ENCODE measurements around the gene ME3. TPM values are rescaled to one million over a fixed set of nuclear protein-coding genes. Genes with fewer than 3 reads are reported as not detected.

ME3 gene
- total and polyA plus RNA-seq, 4 donors, result 1.4 to 7.2 (median 2.3) TPM

GRCh38 chr11:86663291-86663690 is 9.1 kb downstream of the ME3 start:
- H3K9ac ChIP-seq (ENCODE audit: low read depth in 1 of 2, low read length in 2 of 2), result no peak overlapping the region
- H3K9me3 ChIP-seq (ENCODE audit: control insufficient read depth in 4 of 4, low read length in 3 of 4), result no peaks in the 10 kb centered on the region
- no peak overlapping the region for H3K27ac ChIP-seq (ENCODE audit: low read depth in 1 of 2, low read length in 2 of 2)
- TF ChIP-seq RAD21 (IDR thresholded peaks at IDR 0.05) (no peak), HNF4A (conservative IDR thresholded peaks at IDR 0.05) (no peak), EGR1 (IDR thresholded peaks at IDR 0.05; ENCODE audit: low read depth in 2 of 2) (no peak), SP1 (IDR thresholded peaks at IDR 0.05) (no peak), YY1 (IDR thresholded peaks at IDR 0.05) (no peak), JUND (IDR thresholded peaks at IDR 0.05) (no peak), REST (IDR thresholded peaks at IDR 0.05) (no peak), NR2F2 (IDR thresholded peaks at IDR 0.05) (no peak), ZBTB33 (IDR thresholded peaks at IDR 0.05) (no peak), RXRA (IDR thresholded peaks at IDR 0.05) (no peak), HNF4G (IDR thresholded peaks at IDR 0.05) (no peak)
- TF ChIP-seq, protein P1, sequence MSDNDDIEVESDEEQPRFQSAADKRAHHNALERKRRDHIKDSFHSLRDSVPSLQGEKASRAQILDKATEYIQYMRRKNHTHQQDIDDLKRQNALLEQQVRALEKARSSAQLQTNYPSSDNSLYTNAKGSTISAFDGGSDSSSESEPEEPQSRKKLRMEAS (IDR thresholded peaks at IDR 0.05), result no peak
- TF ChIP-seq, protein P2, sequence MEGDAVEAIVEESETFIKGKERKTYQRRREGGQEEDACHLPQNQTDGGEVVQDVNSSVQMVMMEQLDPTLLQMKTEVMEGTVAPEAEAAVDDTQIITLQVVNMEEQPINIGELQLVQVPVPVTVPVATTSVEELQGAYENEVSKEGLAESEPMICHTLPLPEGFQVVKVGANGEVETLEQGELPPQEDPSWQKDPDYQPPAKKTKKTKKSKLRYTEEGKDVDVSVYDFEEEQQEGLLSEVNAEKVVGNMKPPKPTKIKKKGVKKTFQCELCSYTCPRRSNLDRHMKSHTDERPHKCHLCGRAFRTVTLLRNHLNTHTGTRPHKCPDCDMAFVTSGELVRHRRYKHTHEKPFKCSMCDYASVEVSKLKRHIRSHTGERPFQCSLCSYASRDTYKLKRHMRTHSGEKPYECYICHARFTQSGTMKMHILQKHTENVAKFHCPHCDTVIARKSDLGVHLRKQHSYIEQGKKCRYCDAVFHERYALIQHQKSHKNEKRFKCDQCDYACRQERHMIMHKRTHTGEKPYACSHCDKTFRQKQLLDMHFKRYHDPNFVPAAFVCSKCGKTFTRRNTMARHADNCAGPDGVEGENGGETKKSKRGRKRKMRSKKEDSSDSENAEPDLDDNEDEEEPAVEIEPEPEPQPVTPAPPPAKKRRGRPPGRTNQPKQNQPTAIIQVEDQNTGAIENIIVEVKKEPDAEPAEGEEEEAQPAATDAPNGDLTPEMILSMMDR (IDR thresholded peaks at IDR 0.05; ENCODE audit: low read depth, low read length, missing input control), result no peak
- no peak overlapping the region for H3K4me3 ChIP-seq (ENCODE audit: low read depth in 1 of 3, low read length in 3 of 3)
- H3K4me1 ChIP-seq (ENCODE audit: control insufficient read depth in 4 of 4, insufficient read depth in 4 of 4, low read length in 3 of 4), result no peaks in the 10 kb centered on the region
- no peaks in the 10 kb centered on the region for H3K27me3 ChIP-seq (ENCODE audit: control insufficient read depth in 4 of 4, insufficient read depth in 4 of 4, low read length in 3 of 4)
- WGBS, result 95% methylated on average over 3 of the region's 3 CpGs
- H3K36me3 ChIP-seq (ENCODE audit: control insufficient read depth in 4 of 4, insufficient read depth in 3 of 4, low read depth in 1 of 4, low read length in 3 of 4), result no peaks in the 10 kb centered on the region
- DNase-seq (ENCODE audit: low spot score), result no peak

- Histone ChIP-seq H3K36me3 (ENCODE audit: control insufficient read depth in 4 of 4, insufficient read depth in 3 of 4, low read depth in 1 of 4, low read length in 3 of 4) (no peaks in the 10 kb centered on the region), H3K27me3 (ENCODE audit: control insufficient read depth in 4 of 4, insufficient read depth in 4 of 4, low read length in 3 of 4) (no peaks in the 10 kb centered on the region), H3K27ac (ENCODE audit: low read depth in 1 of 2, low read length in 2 of 2) (no peak overlapping the region), H3K9ac (ENCODE audit: low read depth in 1 of 2, low read length in 2 of 2) (no peak overlapping the region), H3K4me1 (ENCODE audit: control insufficient read depth in 4 of 4, insufficient read depth in 4 of 4, low read length in 3 of 4) (no peaks in the 10 kb centered on the region), H3K4me3 (ENCODE audit: low read depth in 1 of 3, low read length in 3 of 3) (no peak overlapping the region), H3K9me3 (ENCODE audit: control insufficient read depth in 4 of 4, low read length in 3 of 4) (no peaks in the 10 kb centered on the region)
- no peak for DNase-seq (ENCODE audit: low spot score)
- WGBS, result 59% methylated on average over 2 of the region's 2 CpGs
- TF ChIP-seq REST (IDR thresholded peaks at IDR 0.05) (no peak), GABPA (IDR thresholded peaks at IDR 0.05 in 1 of 2, conservative IDR thresholded peaks at IDR 0.05 in 1 of 2) (no peak), SP1 (IDR thresholded peaks at IDR 0.05) (no peak), HNF4A (conservative IDR thresholded peaks at IDR 0.05) (no peak), YY1 (IDR thresholded peaks at IDR 0.05) (no peak), NR2F2 (IDR thresholded peaks at IDR 0.05) (no peak), HNF4G (IDR thresholded peaks at IDR 0.05) (no peak)
- TF ChIP-seq, protein P3, sequence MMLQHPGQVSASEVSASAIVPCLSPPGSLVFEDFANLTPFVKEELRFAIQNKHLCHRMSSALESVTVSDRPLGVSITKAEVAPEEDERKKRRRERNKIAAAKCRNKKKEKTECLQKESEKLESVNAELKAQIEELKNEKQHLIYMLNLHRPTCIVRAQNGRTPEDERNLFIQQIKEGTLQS (IDR thresholded peaks at IDR 0.05), result no peak
- TF ChIP-seq, protein P1 (IDR thresholded peaks at IDR 0.05), result no peak
- TF ChIP-seq, protein P2 (IDR thresholded peaks at IDR 0.05; ENCODE audit: low read depth, low read length, missing input control), result no peak
These were observed 11.7 kb downstream of the ME3 start for GRCh38 chr11:86660736-86661135.

Data from liver (tissue), 9 donors.